Measurements from ENCODE around the gene TWF2. TPM values are rescaled to one million over a fixed set of nuclear protein-coding genes. Genes with fewer than 3 reads are reported as not detected.

TWF2 gene
- total RNA-seq, 2 donors from 2014 or later, result 40.7 to 41.9 TPM

DNA sequence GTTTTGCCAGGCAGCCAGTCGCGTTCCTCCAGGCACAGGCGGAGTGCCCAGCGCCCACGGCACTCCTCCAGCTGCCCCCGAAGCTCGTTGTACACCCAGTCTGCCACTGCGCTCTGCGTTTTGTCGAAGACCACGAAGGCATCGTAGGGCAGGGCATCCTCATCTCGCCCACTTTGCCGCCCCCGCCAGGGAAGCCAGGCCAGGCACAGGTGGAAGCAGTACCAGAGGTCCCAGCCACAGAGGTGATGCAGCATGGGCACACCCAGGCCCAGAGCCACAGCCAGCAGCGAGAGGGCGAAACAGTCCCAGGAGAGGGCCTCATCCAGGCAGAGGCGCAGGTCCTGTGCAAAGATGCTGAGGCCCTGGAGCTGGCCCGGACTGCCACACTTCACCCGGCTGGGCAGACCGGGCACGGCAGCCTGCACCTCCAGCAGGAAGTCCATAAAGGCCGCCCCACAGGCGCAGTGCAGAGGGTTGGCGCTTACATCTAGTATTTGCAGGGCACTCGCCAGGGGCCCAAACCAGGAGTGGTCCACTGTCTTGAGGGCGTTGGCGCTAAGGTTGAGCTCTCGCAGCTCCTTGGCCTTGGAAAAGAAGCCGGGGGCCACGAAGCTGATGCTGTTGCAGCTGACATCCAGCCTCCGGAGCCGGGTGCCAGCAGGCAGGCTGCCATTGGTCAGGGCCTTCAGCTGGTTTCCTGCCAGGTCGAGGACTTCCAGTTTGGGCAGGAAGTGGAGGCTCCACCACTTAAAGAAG lies 17.2 kb downstream of the TWF2 start:
- Mint-ChIP-seq H3K27ac (no peak overlapping the region), H3K27me3 (ENCODE audit: insufficient read depth) (no peaks in the 10 kb centered on the region), H3K4me3 (no peak overlapping the region), H3K9me3 (no peaks in the 10 kb centered on the region), H3K36me3 (ENCODE audit: low read depth) (no peaks in the 10 kb centered on the region), H3K4me1 (peaks cover 10% of the 10 kb centered on the region)
- H3K4me1 ChIP-seq (ENCODE audit: control insufficient read depth, insufficient read depth, low read length), result peaks cover 8% of the 10 kb centered on the region
- no peak overlapping the region for H3K27ac ChIP-seq (ENCODE audit: low read depth, low read length)
- TF ChIP-seq, protein P1, sequence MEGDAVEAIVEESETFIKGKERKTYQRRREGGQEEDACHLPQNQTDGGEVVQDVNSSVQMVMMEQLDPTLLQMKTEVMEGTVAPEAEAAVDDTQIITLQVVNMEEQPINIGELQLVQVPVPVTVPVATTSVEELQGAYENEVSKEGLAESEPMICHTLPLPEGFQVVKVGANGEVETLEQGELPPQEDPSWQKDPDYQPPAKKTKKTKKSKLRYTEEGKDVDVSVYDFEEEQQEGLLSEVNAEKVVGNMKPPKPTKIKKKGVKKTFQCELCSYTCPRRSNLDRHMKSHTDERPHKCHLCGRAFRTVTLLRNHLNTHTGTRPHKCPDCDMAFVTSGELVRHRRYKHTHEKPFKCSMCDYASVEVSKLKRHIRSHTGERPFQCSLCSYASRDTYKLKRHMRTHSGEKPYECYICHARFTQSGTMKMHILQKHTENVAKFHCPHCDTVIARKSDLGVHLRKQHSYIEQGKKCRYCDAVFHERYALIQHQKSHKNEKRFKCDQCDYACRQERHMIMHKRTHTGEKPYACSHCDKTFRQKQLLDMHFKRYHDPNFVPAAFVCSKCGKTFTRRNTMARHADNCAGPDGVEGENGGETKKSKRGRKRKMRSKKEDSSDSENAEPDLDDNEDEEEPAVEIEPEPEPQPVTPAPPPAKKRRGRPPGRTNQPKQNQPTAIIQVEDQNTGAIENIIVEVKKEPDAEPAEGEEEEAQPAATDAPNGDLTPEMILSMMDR (conservative IDR thresholded peaks at IDR 0.05), result no peak
- H3K9ac ChIP-seq (ENCODE audit: extremely low read depth, low read length, poor library complexity, severe bottlenecking), result no peak overlapping the region
- H3K9me3 ChIP-seq (ENCODE audit: control insufficient read depth, low read length), result no peaks in the 10 kb centered on the region
- no peaks in the 10 kb centered on the region for H3K27me3 ChIP-seq (ENCODE audit: control insufficient read depth, insufficient read depth, low read length, poor library complexity, severe bottlenecking)
- 94 to 95% methylated on average over 33 to 34 of the region's 34 CpGs for WGBS, 2 experiments (ENCODE audit: insufficient coverage in 1 of 2, insufficient read length in 1 of 2)
- no peak overlapping the region for H3K4me3 ChIP-seq (ENCODE audit: low read length)
- DNase-seq, result peak; percentile 46
- H3K36me3 ChIP-seq (ENCODE audit: control insufficient read depth, insufficient read depth, low read length), result no peaks in the 10 kb centered on the region

DNA sequence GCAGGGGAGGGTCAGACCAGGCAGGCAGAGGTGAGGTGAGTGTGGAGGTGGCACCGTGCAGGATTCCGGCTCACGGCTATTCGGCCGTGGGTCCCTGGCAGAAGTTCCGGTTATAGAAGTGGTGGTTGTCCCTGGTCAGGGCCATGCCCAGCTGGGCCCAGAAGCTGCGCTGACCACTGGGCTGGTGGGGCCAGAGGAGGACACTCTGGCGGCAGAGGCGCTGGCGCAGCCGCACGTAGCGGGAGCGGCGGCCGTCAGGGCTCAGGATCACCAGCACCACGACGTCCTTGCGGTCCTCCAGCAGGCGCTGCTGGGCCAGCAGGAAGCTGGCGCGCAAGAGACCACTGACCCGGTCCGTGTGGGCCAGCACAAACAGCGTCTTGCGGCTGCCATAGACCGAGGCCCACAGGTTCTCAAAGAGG lies 17.8 kb downstream of the TWF2 start:
- Mint-ChIP-seq H3K27ac (no peak overlapping the region), H3K4me3 (no peak overlapping the region), H3K9me3 (no peaks in the 10 kb centered on the region), H3K4me1 (peaks cover 10% of the 10 kb centered on the region), H3K36me3 (ENCODE audit: low read depth) (no peaks in the 10 kb centered on the region), H3K27me3 (ENCODE audit: insufficient read depth) (no peaks in the 10 kb centered on the region)
- Histone ChIP-seq H3K27me3 (ENCODE audit: control insufficient read depth, insufficient read depth, low read length, poor library complexity, severe bottlenecking) (no peaks in the 10 kb centered on the region), H3K4me1 (ENCODE audit: control insufficient read depth, insufficient read depth, low read length) (peaks cover 8% of the 10 kb centered on the region), H3K9me3 (ENCODE audit: control insufficient read depth, low read length) (no peaks in the 10 kb centered on the region), H3K9ac (ENCODE audit: extremely low read depth, low read length, poor library complexity, severe bottlenecking) (no peak overlapping the region), H3K36me3 (ENCODE audit: control insufficient read depth, insufficient read depth, low read length) (no peaks in the 10 kb centered on the region), H3K4me3 (ENCODE audit: low read length) (no peak overlapping the region), H3K27ac (ENCODE audit: low read depth, low read length) (no peak overlapping the region)
- WGBS, 2 experiments (ENCODE audit: insufficient coverage in 1 of 2, insufficient read length in 1 of 2), result 94 to 96% methylated on average over 22 to 27 of the region's 27 CpGs
- peak; percentile 45 for DNase-seq
- TF ChIP-seq, protein P1 (conservative IDR thresholded peaks at IDR 0.05), result no peak

DNA sequence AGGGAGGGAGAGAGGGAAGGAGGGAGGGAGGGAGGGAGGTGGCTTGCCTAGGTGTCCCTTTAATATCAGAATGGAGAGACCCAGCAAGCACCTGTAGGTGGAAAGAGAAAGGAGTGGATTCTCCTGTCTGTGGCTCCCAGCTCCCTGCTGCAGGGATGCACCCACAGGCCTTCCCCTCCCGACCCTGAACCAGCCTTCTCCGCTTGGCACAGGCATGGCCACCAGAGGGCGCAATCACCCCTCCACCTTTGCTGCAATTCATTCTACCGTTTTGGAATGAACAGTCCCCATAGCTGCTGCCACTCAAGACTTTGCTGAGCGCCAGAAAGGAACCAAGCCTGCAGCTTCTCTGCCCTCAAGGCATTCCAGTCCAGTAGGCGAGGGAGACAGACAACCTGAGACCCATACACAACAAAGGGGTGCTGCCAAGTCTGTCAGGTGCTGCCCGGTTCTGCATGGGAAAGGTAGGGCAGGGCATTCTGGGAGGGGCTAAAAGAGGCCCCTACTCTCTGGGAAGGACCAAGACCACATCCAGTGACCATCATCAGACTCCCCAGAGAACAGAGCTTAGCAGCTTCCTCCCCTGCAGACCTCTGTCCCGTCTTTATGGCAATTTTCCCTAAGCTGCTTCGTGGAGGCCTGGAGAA lies 18.5 kb downstream of the TWF2 start:
- Histone ChIP-seq H3K27me3 (ENCODE audit: control insufficient read depth, insufficient read depth, low read length, poor library complexity, severe bottlenecking) (no peaks in the 10 kb centered on the region), H3K4me3 (ENCODE audit: low read length) (no peak overlapping the region), H3K36me3 (ENCODE audit: control insufficient read depth, insufficient read depth, low read length) (peaks cover 1% of the 10 kb centered on the region), H3K9me3 (ENCODE audit: control insufficient read depth, low read length) (no peaks in the 10 kb centered on the region), H3K27ac (ENCODE audit: low read depth, low read length) (no peak overlapping the region), H3K9ac (ENCODE audit: extremely low read depth, low read length, poor library complexity, severe bottlenecking) (no peak overlapping the region), H3K4me1 (ENCODE audit: control insufficient read depth, insufficient read depth, low read length) (peaks cover 8% of the 10 kb centered on the region)
- 20 to 35% methylated on average over 7 to 9 of the region's 9 CpGs for WGBS, 2 experiments (ENCODE audit: insufficient coverage in 1 of 2, insufficient read length in 1 of 2)
- DNase-seq, result peak; percentile 97
- Mint-ChIP-seq H3K9me3 (no peaks in the 10 kb centered on the region), H3K4me1 (peaks cover 10% of the 10 kb centered on the region), H3K36me3 (ENCODE audit: low read depth) (peaks cover 3% of the 10 kb centered on the region), H3K27me3 (ENCODE audit: insufficient read depth) (no peaks in the 10 kb centered on the region), H3K27ac (no peak overlapping the region), H3K4me3 (no peak overlapping the region)
- TF ChIP-seq, protein P1 (conservative IDR thresholded peaks at IDR 0.05), result peak; percentile 95
